H9 (cell line): ENCODE measurements around the gene CRELD2. TPM values are rescaled to one million over a fixed set of nuclear protein-coding genes. Genes with fewer than 3 reads are reported as not detected.

Experiments used
- DNase-seq: peaks from one replicate; pipeline ENCODE4 v3.0.0-alpha.2; 2017
- H2AFZ ChIP-seq: one replicate; pipeline ENCODE4 v1.6.1; 2013; ENCODE audit warnings: mild to moderate bottlenecking, low read length, control low read depth, moderate library complexity
- H2AK5ac ChIP-seq: 2 replicates; pipeline ENCODE4 v1.6.1; 2013; ENCODE audit warnings: low read length, control low read depth, mixed read lengths; ENCODE audit not compliant: insufficient read length
- H2BK120ac ChIP-seq: one replicate; pipeline ENCODE4 v1.6.1; 2013; ENCODE audit warnings: low read depth, mild to moderate bottlenecking, low read length, control low read depth, inconsistent platforms; ENCODE audit not compliant: poor library complexity, severe bottlenecking
- H2BK12ac ChIP-seq: 2 replicates; pipeline ENCODE4 v1.6.1; 2013; ENCODE audit warnings: low read length, control low read depth, mixed read lengths, low read depth; ENCODE audit not compliant: insufficient read length
- H2BK15ac ChIP-seq: 2 replicates; pipeline ENCODE4 v1.6.1; 2013; ENCODE audit warnings: low read depth, low read length, control low read depth
- H2BK20ac ChIP-seq: one replicate; pipeline ENCODE4 v1.6.1; 2013; ENCODE audit warnings: low read depth, mild to moderate bottlenecking, low read length, control low read depth, inconsistent platforms; ENCODE audit not compliant: poor library complexity, severe bottlenecking
- H2BK5ac ChIP-seq: 2 replicates; pipeline ENCODE4 v1.6.1; 2013; ENCODE audit warnings: low read length, control low read depth, mixed read lengths; ENCODE audit not compliant: insufficient read length
- H3K14ac ChIP-seq: 2 replicates; pipeline ENCODE4 v1.6.1; 2013; ENCODE audit warnings: low read length, control low read depth; ENCODE audit not compliant: insufficient read depth
- H3K18ac ChIP-seq: 2 replicates; pipeline ENCODE4 v1.6.1; 2013; ENCODE audit warnings: low read depth, mild to moderate bottlenecking, mixed read lengths, low read length, control low read depth; ENCODE audit not compliant: insufficient read length
- H3K23ac ChIP-seq: 2 replicates; pipeline ENCODE4 v1.6.1; 2013; ENCODE audit warnings: low read length, control low read depth, mixed read lengths, low read depth; ENCODE audit not compliant: insufficient read length
- H3K23me2 ChIP-seq: 2 replicates; pipeline ENCODE4 v1.6.1; 2013; ENCODE audit warnings: low read depth, mild to moderate bottlenecking, mixed read lengths, low read length, control low read depth; ENCODE audit not compliant: insufficient read length, poor library complexity, severe bottlenecking
- H3K27ac ChIP-seq: 2 replicates; pipeline ENCODE4 v1.5.1; 2013; ENCODE audit warnings: low read length, control low read depth, mixed read lengths, low read depth; ENCODE audit not compliant: insufficient read length
- H3K27me3 ChIP-seq: 2 replicates; pipeline ENCODE4 v1.6.1; 2013; ENCODE audit warnings: low read length, control low read depth, inconsistent platforms; ENCODE audit not compliant: insufficient read depth
- H3K4ac ChIP-seq: 2 replicates; pipeline ENCODE4 v1.6.1; 2013; ENCODE audit warnings: low read depth, mild to moderate bottlenecking, control low read depth, inconsistent platforms, low read length, moderate library complexity
- H3K4me1 ChIP-seq: 2 replicates; pipeline ENCODE4 v1.6.1; 2013; ENCODE audit warnings: low read length, control low read depth, inconsistent platforms; ENCODE audit not compliant: insufficient read depth
- H3K4me2 ChIP-seq: 2 replicates; pipeline ENCODE4 v1.6.1; 2013; ENCODE audit warnings: low read length, control low read depth, mixed read lengths; ENCODE audit not compliant: insufficient read length, insufficient read depth
- H3K56ac ChIP-seq: 2 replicates; pipeline ENCODE4 v1.6.1; 2013; ENCODE audit warnings: low read depth, mild to moderate bottlenecking, mixed read lengths, low read length, control low read depth; ENCODE audit not compliant: insufficient read length
- H3K79me1 ChIP-seq: 2 replicates; pipeline ENCODE4 v1.6.1; 2013; ENCODE audit warnings: low read depth, mild to moderate bottlenecking, moderate library complexity, low read length, control low read depth, inconsistent platforms; ENCODE audit not compliant: insufficient read depth, poor library complexity, severe bottlenecking
- H3K79me2 ChIP-seq: 2 replicates; pipeline ENCODE4 v1.6.1; 2013; ENCODE audit warnings: low read length, control low read depth, inconsistent platforms; ENCODE audit not compliant: insufficient read depth
- H3K9ac ChIP-seq: 2 replicates; pipeline ENCODE4 v1.6.1; 2013; ENCODE audit warnings: low read length, control low read depth, mixed read lengths; ENCODE audit not compliant: insufficient read length; ENCODE audit errors: extremely low read depth
- H3K9me3 ChIP-seq: one replicate; pipeline ENCODE4 v1.6.1; 2013; ENCODE audit warnings: low read depth, low read length, inconsistent platforms; ENCODE audit not compliant: control insufficient read depth
- H3T11ph ChIP-seq: one replicate; pipeline ENCODE4 v1.6.1; 2013; ENCODE audit warnings: mild to moderate bottlenecking, low read length, control low read depth, inconsistent platforms
- H4K20me1 ChIP-seq: one replicate; pipeline ENCODE4 v1.6.1; 2013; ENCODE audit not compliant: control insufficient read depth, insufficient read length, insufficient read depth
- H4K5ac ChIP-seq: 2 replicates; pipeline ENCODE4 v1.6.1; 2013; ENCODE audit warnings: low read depth, mild to moderate bottlenecking, mixed read lengths, low read length, control low read depth; ENCODE audit not compliant: insufficient read length
- H4K8ac ChIP-seq: replicated peaks from 2 replicates; pipeline ENCODE4 v1.6.1; 2013; ENCODE audit warnings: low read length, control low read depth, mixed read lengths, low read depth; ENCODE audit not compliant: insufficient read length
- H4K91ac ChIP-seq: 2 replicates; pipeline ENCODE4 v1.6.1; 2013; ENCODE audit warnings: low read depth, mild to moderate bottlenecking, moderate library complexity, mixed read lengths, low read length, control low read depth; ENCODE audit not compliant: insufficient read length
- H3K27ac Mint-ChIP-seq, 3 experiments: 2 replicates in 2 of 3; 3 replicates in 1 of 3; pipeline ENCODE4 v1.8.0; 2020 to 2021; ENCODE audit warnings: mixed read lengths in 3 of 3, mild to moderate bottlenecking in 1 of 3, moderate library complexity in 1 of 3
- H3K27me3 Mint-ChIP-seq: 2 replicates; pipeline ENCODE4 v1.8.0; 2021; ENCODE audit warnings: low read depth, mild to moderate bottlenecking, moderate library complexity, mixed read lengths
- H3K36me3 Mint-ChIP-seq, 3 experiments: 2 replicates in 2 of 3; 3 replicates in 1 of 3; pipeline ENCODE4 v1.8.0; 2020 to 2021; ENCODE audit warnings: low read depth in 3 of 3, mixed read lengths in 3 of 3; ENCODE audit not compliant: insufficient read depth in 1 of 3
- H3K4me1 Mint-ChIP-seq, 2 experiments: 2 replicates each; pipeline ENCODE4 v1.8.0; 2020; ENCODE audit warnings: mixed read lengths in 2 of 2
- H3K4me3 Mint-ChIP-seq, 2 experiments: 2 replicates in 1 of 2; 3 replicates in 1 of 2; pipeline ENCODE4 v1.8.0; 2020 to 2021; ENCODE audit warnings: mild to moderate bottlenecking in 2 of 2, mixed read lengths in 2 of 2, moderate library complexity in 1 of 2
- H3K9me3 Mint-ChIP-seq, 2 experiments: 2 replicates in 1 of 2; 3 replicates in 1 of 2; pipeline ENCODE4 v1.8.0; 2020; ENCODE audit warnings: mild to moderate bottlenecking in 2 of 2, mixed read lengths in 2 of 2, moderate library complexity in 1 of 2
- CTCF ChIP-seq: fragments of 200-600 bp; sonication (generic); conservative IDR thresholded peaks from 3 replicates; pipeline ENCODE4 v1.8.0; 2021; ENCODE audit warnings: antibody characterized with exemption, mild to moderate bottlenecking
- WGBS: extraction: QIAGEN DNeasy Blood & Tissue Kit; methylation state at CpG from one replicate; pipeline ENCODE4 v1.1.7; 2013; ENCODE audit warnings: missing lambda C conversion rate, low lambda C conversion rate, mixed read lengths; ENCODE audit not compliant: insufficient read length; ENCODE audit errors: extremely low coverage; 5-methylcytosine and 5-hydroxymethylcytosine counted together
- total RNA-seq: library from RNA; stranded (reverse); gene quantifications from 2 replicates; pipeline ENCODE4 v1.2.1, GENCODE V29; 2021

The CRELD2 gene
- total RNA-seq, 1 experiment from 2014 or later = 34.7 TPM

DNA sequence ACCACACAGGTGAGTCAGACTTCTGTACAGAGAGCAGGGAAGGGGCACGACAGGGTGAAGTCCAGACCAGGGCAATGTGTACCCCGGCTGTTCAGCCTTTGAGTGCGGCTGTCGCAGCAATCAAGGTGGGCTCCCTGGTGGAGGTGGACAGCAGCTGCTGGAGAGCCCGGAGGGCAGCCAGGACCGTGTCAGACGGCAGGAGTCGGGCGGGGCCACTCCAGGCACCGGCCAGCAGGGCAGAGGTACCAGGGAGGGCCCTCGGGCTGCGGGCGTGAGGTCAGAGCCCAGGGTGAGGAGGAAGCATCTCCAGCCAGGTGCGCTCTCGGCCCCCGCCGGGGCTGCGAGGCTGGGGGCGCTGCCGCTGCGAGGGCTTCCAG, 41.3 kb downstream of the CRELD2 start:
- H2BK120ac ChIP-seq = no peak overlapping the region
- H3K36me3 Mint-ChIP-seq = peaks cover 8 to 17% (median 14%) of the 10 kb centered on the region in 3 experiments; a peak in 6 of 7 replicates
- H3K9ac ChIP-seq = no peak overlapping the region
- H3K4ac ChIP-seq = no peak overlapping the region
- no peaks in the 10 kb centered on the region for H3K9me3 ChIP-seq
- no peak overlapping the region for H2AFZ ChIP-seq
- no peaks in the 10 kb centered on the region for H3K23me2 ChIP-seq
- H2BK15ac ChIP-seq = no peak overlapping the region
- no peak overlapping the region for H4K8ac ChIP-seq
- no peak for TF ChIP-seq CTCF
- H3K27me3 Mint-ChIP-seq = peaks cover 4% of the 10 kb centered on the region
- H2AK5ac ChIP-seq = no peak overlapping the region
- no peak overlapping the region for H3K14ac ChIP-seq
- H3K27ac ChIP-seq = no peak overlapping the region
- peaks cover 2 to 10% of the 10 kb centered on the region in 2 experiments; a peak in 2 of 4 replicates for H3K4me1 Mint-ChIP-seq
- no peaks in the 10 kb centered on the region for H3K9me3 Mint-ChIP-seq
- no peak overlapping the region for H4K91ac ChIP-seq
- no peak overlapping the region for H2BK12ac ChIP-seq
- H2BK20ac ChIP-seq = no peak overlapping the region
- H3T11ph ChIP-seq = no peak overlapping the region
- no peaks in the 10 kb centered on the region for H3K4me1 ChIP-seq
- H4K20me1 ChIP-seq = no peaks in the 10 kb centered on the region
- WGBS = no CpG with 5 or more reads among the region's 21 CpGs
- peaks cover 6% of the 10 kb centered on the region for H3K79me1 ChIP-seq
- H2BK5ac ChIP-seq = no peak overlapping the region
- H3K23ac ChIP-seq = no peak overlapping the region
- no peak overlapping the region for H3K56ac ChIP-seq
- peaks cover 3% of the 10 kb centered on the region; the same call in 1 of the 2 replicates for H3K79me2 ChIP-seq
- peak; percentile 72 for DNase-seq
- H3K27ac Mint-ChIP-seq = no peak overlapping the region
- H4K5ac ChIP-seq = no peak overlapping the region
- no peak overlapping the region for H3K18ac ChIP-seq
- H3K27me3 ChIP-seq = no peaks in the 10 kb centered on the region
- peak overlapping the region; percentile 33 for H3K4me2 ChIP-seq
- peak overlapping the region; percentile 52 to 76 for H3K4me3 Mint-ChIP-seq
